Choroid plexus epithelial cell (primary cell): ENCODE results near the gene CELF2.

Experiments used
- DNase-seq: peaks from one replicate; pipeline ENCODE4 v3.0.0-alpha.2; 2010; ENCODE audit warnings: low read depth
- H3K4me3 ChIP-seq: 2 replicates; pipeline ENCODE4 v1.5.1; 2011; ENCODE audit warnings: low read depth, mild to moderate bottlenecking, control low read depth, low read length, moderate library complexity
- CTCF ChIP-seq: conservative IDR thresholded peaks from 2 replicates; pipeline ENCODE4 v1.5.1; 2011; ENCODE audit warnings: low read depth, mild to moderate bottlenecking, control low read depth, inconsistent platforms, low read length, moderate library complexity

CELF2 gene

GRCh38 chr10:11214407-11214806 is 196.7 kb downstream of the CELF2 start:
- H3K4me3 ChIP-seq = no peak overlapping the region
- no peak for TF ChIP-seq CTCF
- DNase-seq = no peak

GRCh38 chr10:11215471-11215870 is 197.8 kb downstream of the CELF2 start:
- H3K4me3 ChIP-seq = no peak overlapping the region
- TF ChIP-seq CTCF = no peak
- DNase-seq = no peak

- H3K4me3 ChIP-seq = no peak overlapping the region
- no peak for TF ChIP-seq CTCF
- DNase-seq = no peak
Measured at GRCh38 chr10:11217521-11217920, 199.8 kb downstream of the CELF2 start.

- no peak for DNase-seq
- no peak overlapping the region for H3K4me3 ChIP-seq
- TF ChIP-seq CTCF = no peak
Measured at GRCh38 chr10:11218395-11218794, 200.7 kb downstream of the CELF2 start.

- no peak for DNase-seq
- no peak overlapping the region for H3K4me3 ChIP-seq
- TF ChIP-seq CTCF = no peak
Measured at GRCh38 chr10:11219431-11219830, 201.8 kb downstream of the CELF2 start.

GRCh38 chr10:11223081-11223480 is 205.4 kb downstream of the CELF2 start:
- no peak for DNase-seq
- no peak for TF ChIP-seq CTCF
- no peak overlapping the region for H3K4me3 ChIP-seq

GRCh38 chr10:11223507-11224140 is 206.0 kb downstream of the CELF2 start:
- DNase-seq = no peak
- TF ChIP-seq CTCF = no peak
- no peak overlapping the region for H3K4me3 ChIP-seq
